Effector memory CD4-positive, alpha-beta T cell (primary cell): Measurements from ENCODE around the gene NCR3LG1.
"Not testable (repeated sequence)": the region's sequence is repeated elsewhere in the genome, so short reads cannot be mapped to it uniquely, and the experiment has no call there.

Experiments used
- DNase-seq, 3 donors: peaks; one replicate each; pipeline ENCODE4 v3.0.0-alpha.2; 2020
- H3K27ac ChIP-seq: 2 replicates; pipeline ENCODE4 v1.7.0; 2013; ENCODE audit warnings: mild to moderate bottlenecking, low read length, moderate library complexity; ENCODE audit not compliant: insufficient read depth, poor library complexity, severe bottlenecking
- H3K27me3 ChIP-seq: replicated peaks from 2 replicates; pipeline ENCODE4 v1.7.0; 2013; ENCODE audit warnings: mild to moderate bottlenecking, low read length; ENCODE audit not compliant: insufficient read depth, control insufficient read depth, poor library complexity, severe bottlenecking
- H3K36me3 ChIP-seq: 2 replicates; pipeline ENCODE4 v1.7.0; 2013; ENCODE audit warnings: mild to moderate bottlenecking, low read length, moderate library complexity; ENCODE audit not compliant: control insufficient read depth, insufficient read depth
- H3K4me1 ChIP-seq: 2 replicates; pipeline ENCODE4 v1.7.0; 2013; ENCODE audit warnings: low read length, mild to moderate bottlenecking; ENCODE audit not compliant: control insufficient read depth, insufficient read depth, poor library complexity, severe bottlenecking
- H3K4me3 ChIP-seq: 2 replicates; pipeline ENCODE4 v1.7.0; 2013; ENCODE audit warnings: low read length, low read depth, mild to moderate bottlenecking; ENCODE audit not compliant: insufficient read depth, poor library complexity, severe bottlenecking
- H3K9me3 ChIP-seq: 2 replicates; pipeline ENCODE4 v1.7.0; 2013; ENCODE audit warnings: mild to moderate bottlenecking, low read length, moderate library complexity; ENCODE audit not compliant: control insufficient read depth

Gene NCR3LG1

DNA sequence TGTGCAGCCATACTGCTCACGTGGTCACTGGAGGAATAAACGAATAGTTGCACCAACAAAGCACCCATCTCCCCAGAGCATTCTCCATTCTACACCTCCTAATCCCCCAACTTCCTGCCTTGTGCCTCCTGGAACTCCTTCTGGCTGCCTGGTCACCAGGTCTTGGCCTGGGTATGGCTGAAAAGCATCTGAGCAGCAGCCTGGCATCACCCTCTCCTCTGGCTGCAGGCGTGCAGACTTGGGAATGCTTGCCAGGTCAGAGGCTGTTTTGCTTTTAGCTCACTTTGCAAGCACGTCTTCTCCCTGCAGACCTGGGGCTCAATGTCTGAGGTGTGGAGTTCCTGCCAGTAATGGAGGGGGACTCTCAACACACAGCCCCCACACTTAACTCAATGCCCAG, 70.2 kb downstream of the NCR3LG1 start:
- Histone ChIP-seq H3K27me3 (peaks cover 5% of the 10 kb centered on the region), H3K9me3 (no peaks in the 10 kb centered on the region), H3K4me3 (no peak overlapping the region), H3K4me1 (no peaks in the 10 kb centered on the region), H3K36me3 (no peaks in the 10 kb centered on the region), H3K27ac (no peak overlapping the region)
- no peak for DNase-seq

DNA sequence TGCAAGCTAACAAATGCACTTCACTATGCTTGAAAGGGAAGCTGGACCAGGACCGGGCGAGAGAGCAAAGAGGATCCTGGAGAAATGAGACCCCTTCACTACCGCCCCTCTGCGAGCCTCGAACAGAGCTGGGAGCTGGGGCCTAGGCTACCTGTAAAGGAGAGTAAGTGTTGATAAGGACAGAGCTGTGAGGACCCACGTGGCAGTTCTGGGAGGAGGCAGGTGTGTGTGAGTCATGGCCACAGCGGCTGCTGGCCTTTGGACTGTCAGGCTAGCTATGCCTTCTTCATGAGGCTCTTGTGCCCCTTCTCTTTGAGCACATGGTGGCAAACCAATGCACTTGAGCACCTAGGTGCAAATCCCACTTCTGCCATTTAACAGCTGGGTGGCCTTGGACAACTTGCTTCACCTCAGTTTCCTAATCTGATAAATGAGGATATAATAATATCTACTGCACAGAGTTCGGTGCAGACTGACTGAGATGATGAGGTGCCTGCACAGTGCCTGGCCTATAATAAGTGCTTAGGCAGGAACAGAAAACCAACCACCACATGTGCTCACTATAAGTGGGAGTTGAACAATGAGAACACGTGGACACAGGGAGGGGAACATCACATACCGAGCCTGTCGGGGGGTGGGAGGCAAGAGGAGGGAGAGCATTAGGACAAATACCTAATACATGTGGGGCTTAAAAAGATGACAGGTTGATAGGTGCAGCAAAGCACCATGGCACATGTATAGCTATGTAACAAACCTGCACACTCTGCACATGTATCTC, 72.1 kb downstream of the NCR3LG1 start:
- no peaks in the 10 kb centered on the region for H3K4me1 ChIP-seq
- H3K9me3 ChIP-seq, result no peaks in the 10 kb centered on the region
- H3K4me3 ChIP-seq, result no peak overlapping the region
- no peaks in the 10 kb centered on the region for H3K36me3 ChIP-seq
- peaks cover 5% of the 10 kb centered on the region for H3K27me3 ChIP-seq
- DNase-seq, result no peak
- H3K27ac ChIP-seq, result no peak overlapping the region

DNA sequence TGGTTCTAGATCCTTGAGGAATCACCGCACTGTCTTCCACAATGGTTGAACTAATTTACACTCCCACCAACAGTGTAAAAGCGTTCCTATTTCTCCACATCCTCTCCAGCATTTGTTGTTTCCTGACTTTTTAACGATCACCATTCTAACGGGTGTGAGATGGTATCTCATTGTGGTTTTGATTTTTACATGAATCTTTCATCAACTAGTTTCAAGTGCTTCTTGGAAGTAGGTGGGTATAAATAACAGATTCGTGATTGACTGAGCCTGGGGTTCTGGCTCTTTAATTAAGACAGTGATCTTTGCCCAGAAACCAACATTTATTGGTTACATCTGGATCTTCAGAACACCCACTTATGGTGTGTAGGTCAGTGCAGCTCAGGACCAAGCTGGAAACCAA, 74.6 kb downstream of the NCR3LG1 start:
- not testable (repeated sequence) for H3K4me3 ChIP-seq, H3K27me3 ChIP-seq, H3K36me3 ChIP-seq, DNase-seq, H3K9me3 ChIP-seq, H3K4me1 ChIP-seq, H3K27ac ChIP-seq
